ENCODE data around the gene C10orf90.

GRCh38 chr10:126702181-126702580 is 31.7 kb upstream of the C10orf90 start:
- TF ChIP-seq CTCF (IDR thresholded peaks at IDR 0.05) = no peak
- TF ChIP-seq POLR2A (IDR thresholded peaks at IDR 0.05) = no peak
